H1 (cell line): ENCODE results near the gene MRPS31. TPM values are rescaled to one million over a fixed set of nuclear protein-coding genes. Genes with fewer than 3 reads are reported as not detected.

Source experiments
- CTCF ChIA-PET: fragments of 300-600 bp; sonication (Branson Sonifier 250); formaldehyde crosslinking; loops from one replicate; lab custom pipeline; 2021; ENCODE audit not compliant: partially characterized antibody; lab: Charles Lee
- POLR2A ChIA-PET: fragments of 300-600 bp; sonication (Branson Sonifier 250); formaldehyde crosslinking; loops from one replicate; lab custom pipeline; 2021; ENCODE audit warnings: inconsistent platforms; ENCODE audit not compliant: partially characterized antibody; lab: Charles Lee
- DNase-seq, 2 experiments: peaks; one replicate each; pipeline versions ENCODE4 v3.0.0 to v3.0.0-alpha.2; 2010 to 2022; ENCODE audit warnings: low spot score in 2 of 2, low read depth in 1 of 2, mixed read lengths in 1 of 2
- FAIRE-seq: peaks from 2 replicates; lab custom pipeline; 2011; peaks lifted over from hg19 to GRCh38; lab: Jason Lieb, UNC
- H2AFZ ChIP-seq: 2 replicates; pipeline ENCODE4 v1.8.1; 2012; ENCODE audit warnings: low read length, inconsistent platforms
- H2AK5ac ChIP-seq: 2 replicates; pipeline ENCODE4 v1.6.1; 2013; ENCODE audit warnings: low read depth, low read length
- H2BK120ac ChIP-seq: replicated peaks from 2 replicates; pipeline ENCODE3; 2013; ENCODE audit warnings: low read depth, low read length, inconsistent platforms
- H2BK12ac ChIP-seq: 2 replicates; pipeline ENCODE4 v1.6.1; 2013; ENCODE audit warnings: low read depth, low read length
- H2BK15ac ChIP-seq: 2 replicates; pipeline ENCODE4 v1.6.1; 2013; ENCODE audit warnings: low read length
- H2BK20ac ChIP-seq: 2 replicates; pipeline ENCODE4 v1.6.1; 2013; ENCODE audit warnings: low read length
- H2BK5ac ChIP-seq: 2 replicates; pipeline ENCODE4 v1.6.1; 2013; ENCODE audit warnings: low read depth, low read length
- H3K14ac ChIP-seq: 2 replicates; pipeline ENCODE4 v1.6.1; 2013; ENCODE audit warnings: inconsistent platforms; ENCODE audit not compliant: insufficient read length
- H3K18ac ChIP-seq: 2 replicates; pipeline ENCODE4 v1.6.1; 2013; ENCODE audit warnings: low read length; ENCODE audit errors: extremely low read depth
- H3K23ac ChIP-seq: 2 replicates; pipeline ENCODE4 v1.6.1; 2013; ENCODE audit warnings: inconsistent platforms; ENCODE audit not compliant: insufficient read length
- H3K23me2 ChIP-seq: 2 replicates; pipeline ENCODE4 v1.6.1; 2013; ENCODE audit warnings: low read depth, low read length
- H3K27ac ChIP-seq: 2 replicates; pipeline ENCODE4 v1.6.1; 2011; ENCODE audit warnings: low read depth, low read length, inconsistent platforms
- H3K27me3 ChIP-seq, 4 experiments: replicated peaks in 1 of 4; 1 replicate in 1 of 4; 2 replicates in 3 of 4; pipeline versions ENCODE4 v1.6.1 to v1.8.1; 2011 to 2013; ENCODE audit warnings: low read length in 3 of 4, mild to moderate bottlenecking in 3 of 4, inconsistent platforms in 2 of 4, mixed read lengths in 2 of 4, moderate library complexity in 1 of 4; ENCODE audit not compliant: control insufficient read depth in 3 of 4, insufficient read depth in 3 of 4; ENCODE audit errors: extremely low read depth in 1 of 4
- H3K36me3 ChIP-seq, 4 experiments: 2 replicates each; pipeline versions ENCODE4 v1.6.1 to v1.8.1; 2011 to 2013; ENCODE audit warnings: mild to moderate bottlenecking in 4 of 4, low read length in 3 of 4, moderate library complexity in 2 of 4, control low read depth in 1 of 4, inconsistent platforms in 1 of 4; ENCODE audit not compliant: insufficient read depth in 4 of 4, control insufficient read depth in 2 of 4
- H3K4ac ChIP-seq: replicated peaks from 2 replicates; pipeline ENCODE3; 2013; ENCODE audit warnings: low read length, low read depth, mixed read lengths, inconsistent platforms; ENCODE audit not compliant: insufficient read length
- H3K4me1 ChIP-seq, 4 experiments: replicated peaks in 1 of 4; 1 replicate in 1 of 4; 2 replicates in 3 of 4; pipeline versions ENCODE4 v1.6.1 to v1.8.1; 2011 to 2013; ENCODE audit warnings: low read length in 3 of 4, inconsistent platforms in 2 of 4, mixed read lengths in 1 of 4; ENCODE audit not compliant: insufficient read depth in 4 of 4, control insufficient read depth in 3 of 4
- H3K4me2 ChIP-seq, 2 experiments: 2 replicates each; pipeline versions ENCODE4 v1.6.1 to v1.8.1; 2011 to 2013; ENCODE audit warnings: low read depth in 2 of 2, low read length in 2 of 2, control low read depth in 1 of 2, inconsistent platforms in 1 of 2, mild to moderate bottlenecking in 1 of 2; ENCODE audit not compliant: insufficient read depth in 1 of 2
- H3K4me3 ChIP-seq, 4 experiments: fragments of 200-600, 300-600 bp in 1 of 4; sonication (generic), shearing (Covaris generic), sonication (Bioruptor Twin) in 1 of 4; 2 replicates each; pipeline versions ENCODE4 v1.5.1 to v1.8.1; 2011 to 2016; ENCODE audit warnings: low read length in 4 of 4, low read depth in 3 of 4, control low read depth in 2 of 4, inconsistent platforms in 2 of 4, mild to moderate bottlenecking in 2 of 4, mixed read lengths in 1 of 4, moderate library complexity in 1 of 4; ENCODE audit not compliant: insufficient read depth in 2 of 4; ENCODE audit errors: extremely low read depth in 1 of 4
- H3K56ac ChIP-seq: replicated peaks from 2 replicates; pipeline ENCODE3; 2013; ENCODE audit warnings: low read depth, mild to moderate bottlenecking, mixed read lengths, low read length, inconsistent platforms; ENCODE audit not compliant: insufficient read length
- H3K79me1 ChIP-seq: 2 replicates; pipeline ENCODE4 v1.6.1; 2013; ENCODE audit warnings: low read depth, low read length, control low read depth
- H3K79me2 ChIP-seq, 2 experiments: 2 replicates each; pipeline versions ENCODE4 v1.6.1 to v1.8.1; 2012 to 2013; ENCODE audit warnings: low read length in 2 of 2, mild to moderate bottlenecking in 2 of 2, inconsistent platforms in 1 of 2; ENCODE audit not compliant: insufficient read depth in 2 of 2, control insufficient read depth in 1 of 2
- H3K9ac ChIP-seq, 4 experiments: replicated peaks in 1 of 4; 1 replicate in 1 of 4; 2 replicates in 3 of 4; pipeline versions ENCODE4 v1.6.1 to v1.8.1; 2011 to 2013; ENCODE audit warnings: low read depth in 3 of 4, low read length in 3 of 4, control low read depth in 2 of 4, mild to moderate bottlenecking in 2 of 4, moderate library complexity in 2 of 4, inconsistent platforms in 1 of 4; ENCODE audit errors: extremely low read depth in 1 of 4
- H3K9me3 ChIP-seq, 2 experiments: 2 replicates each; pipeline versions ENCODE4 v1.6.1 to v1.8.1; 2012 to 2013; ENCODE audit warnings: mild to moderate bottlenecking in 2 of 2, moderate library complexity in 2 of 2, control low read depth in 1 of 2, inconsistent platforms in 1 of 2, low read depth in 1 of 2, low read length in 1 of 2, mixed read lengths in 1 of 2; ENCODE audit not compliant: insufficient read depth in 2 of 2
- H4K20me1 ChIP-seq, 2 experiments: replicated peaks in 1 of 2; 2 replicates each; pipeline versions ENCODE3 to v1.8.1; 2011 to 2013; ENCODE audit warnings: inconsistent platforms in 2 of 2, low read length in 2 of 2, mild to moderate bottlenecking in 1 of 2; ENCODE audit not compliant: insufficient read depth in 2 of 2, control insufficient read depth in 1 of 2
- H4K5ac ChIP-seq: 2 replicates; pipeline ENCODE4 v1.6.1; 2013; ENCODE audit warnings: low read length, low read depth, mixed read lengths, inconsistent platforms; ENCODE audit not compliant: insufficient read length
- H4K8ac ChIP-seq: 2 replicates; pipeline ENCODE4 v1.8.0; 2013; ENCODE audit warnings: mild to moderate bottlenecking, moderate library complexity, low read length, inconsistent platforms; ENCODE audit not compliant: insufficient read depth; ENCODE audit errors: extremely low read depth
- H4K91ac ChIP-seq: replicated peaks from 2 replicates; pipeline ENCODE3; 2013; ENCODE audit warnings: low read length, mixed read lengths, inconsistent platforms; ENCODE audit not compliant: insufficient read length
- CBX8 ChIP-seq: fragments of 300-800, 300-1000 bp; sonication (generic); IDR thresholded peaks from 2 replicates; pipeline ENCODE4 v1.7.1; 2016; ENCODE audit warnings: low read depth, low read length, borderline replicate concordance
- CHD1 ChIP-seq: IDR thresholded peaks from 2 replicates; pipeline ENCODE4 v1.6.1; 2012; ENCODE audit warnings: low read depth, low read length, improper control_type of control experiment
- HDAC6 ChIP-seq: IDR thresholded peaks from one replicate; pipeline ENCODE4 v1.7.1; 2012; ENCODE audit warnings: low read depth, mild to moderate bottlenecking, inconsistent platforms, low read length, moderate library complexity
- NANOG ChIP-seq: IDR thresholded peaks from 2 replicates; pipeline ENCODE4 v1.6.1; 2011; ENCODE audit warnings: low read length, low read depth, mild to moderate bottlenecking, inconsistent platforms; ENCODE audit not compliant: insufficient read depth, poor library complexity, severe bottlenecking
- RFX5 ChIP-seq: IDR thresholded peaks from 2 replicates; pipeline ENCODE4 v1.6.1; 2011; ENCODE audit warnings: low read depth, low read length, improper control_type of control experiment, borderline replicate concordance
- SP1 ChIP-seq: IDR thresholded peaks from 2 replicates; pipeline ENCODE4 v1.6.1; 2011; ENCODE audit warnings: low read depth, low read length
- TEAD4 ChIP-seq: IDR thresholded peaks from 2 replicates; pipeline ENCODE4 v1.6.1; 2012; ENCODE audit warnings: low read depth, low read length, inconsistent platforms, mixed read lengths
- WGBS, 2 experiments: shearing (Covaris generic) in 1 of 2; methylation state at CpG; one replicate each; pipeline versions ENCODE4 v1.1.6 to v1.1.7; 2013 to 2015; ENCODE audit warnings: low lambda C conversion rate in 2 of 2, mixed read lengths in 2 of 2, inconsistent platforms in 1 of 2, low coverage in 1 of 2, missing lambda C conversion rate in 1 of 2; ENCODE audit not compliant: insufficient replicate concordance in 2 of 2, insufficient coverage in 1 of 2, insufficient read length in 1 of 2; ENCODE audit errors: extremely low coverage in 1 of 2, missing lambda C conversion rate in 1 of 2; 5-methylcytosine and 5-hydroxymethylcytosine counted together
- polyA plus RNA-seq, 7 experiments: library from polyadenylated mRNA; depleted of rRNA in 3 of 7; stranded (reverse) in 5 of 7; unstranded in 2 of 7; fragments of >200 nt in 5 of 7; fragments of 200-250 nt in 2 of 7; gene quantifications; 1 replicate in 5 of 7; 2 replicates in 1 of 7; 4 replicates in 1 of 7; pipeline versions ENCODE4 v1.2.1 to v1.2.3, GENCODE V29; 2011 to 2013; ENCODE audit warnings: missing spikeins in 2 of 7, mixed read lengths in 2 of 7
- total RNA-seq: library from RNA; stranded (reverse); fragmentation: NEBNext Ultra II Directional; extraction: Animal tissue kit (Norgen Biotek cat#: 25700); gene quantifications from 2 replicates; pipeline ENCODE4 v1.2.1, GENCODE V29; 2021
- TF ChIP-seq, protein P1 (sequence below): IDR thresholded peaks from 2 replicates; pipeline ENCODE4 v1.6.1; 2011; ENCODE audit warnings: low read length, improper control_type of control experiment
- TF ChIP-seq, protein P2 (sequence below), 3 experiments: IDR thresholded peaks; 1 replicate in 2 of 3; 2 replicates in 1 of 3; pipeline versions ENCODE4 v1.5.1 to v1.6.1; 2011; ENCODE audit warnings: low read length in 3 of 3, mild to moderate bottlenecking in 3 of 3, inconsistent platforms in 2 of 3, low read depth in 1 of 3, moderate library complexity in 1 of 3; ENCODE audit not compliant: insufficient read depth in 1 of 3; ENCODE audit errors: control extremely low read depth in 1 of 3
- TF ChIP-seq, protein P3 (sequence below): IDR thresholded peaks from 2 replicates; pipeline ENCODE4 v1.6.1; 2011; ENCODE audit warnings: low read depth, mild to moderate bottlenecking, low read length; ENCODE audit not compliant: insufficient read depth

Gene MRPS31
- total and polyA plus RNA-seq, 2 of the 8 experiments (the other 6 are each of a cell fraction or from before 2014, with no cell fraction given): 13.6 to 33.3 TPM

DNA sequence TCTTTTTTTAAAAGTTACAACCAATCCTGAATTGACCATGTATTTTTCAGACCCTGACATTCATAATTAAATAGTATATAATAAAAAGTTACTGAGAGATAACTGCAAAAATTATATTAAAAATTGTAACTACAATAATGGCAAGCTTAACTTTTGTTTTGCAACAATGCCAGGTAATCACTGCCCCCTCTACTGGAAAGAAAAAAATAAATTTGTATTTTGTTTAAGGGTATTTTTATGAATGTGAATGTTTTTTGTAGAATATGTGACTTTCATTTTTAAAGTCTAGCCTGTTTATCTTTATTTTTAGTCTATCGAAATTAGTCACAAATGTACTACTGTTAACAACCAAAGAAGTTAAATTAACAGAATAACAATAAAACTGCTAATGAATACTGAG lies 21.7 kb downstream of the MRPS31 start:
- FAIRE-seq: no peak
- H3K27me3 ChIP-seq: peaks cover 0 to 1% (median 0%) of the 10 kb centered on the region in 4 experiments; a peak in 1 of 7 replicates

More for the DNA sequence above, 21.7 kb downstream of the MRPS31 start:
- Histone ChIP-seq H3K23me2 (no peaks in the 10 kb centered on the region), H2BK20ac (no peak overlapping the region), H2BK15ac (no peak overlapping the region), H2AFZ (no peak overlapping the region), H2BK120ac (no peak overlapping the region), H3K18ac (no peak overlapping the region), H3K4me2 (no peak overlapping the region), H4K5ac (no peak overlapping the region), H3K79me1 (no peaks in the 10 kb centered on the region), H2AK5ac (no peak overlapping the region), H3K4me3 (no peak overlapping the region), H3K56ac (no peak overlapping the region), H4K91ac (no peak overlapping the region), H3K79me2 (no peaks in the 10 kb centered on the region), H3K14ac (no peak overlapping the region), H4K20me1 (no peaks in the 10 kb centered on the region), H3K9ac (no peak overlapping the region), H3K27ac (no peak overlapping the region), H2BK12ac (no peak overlapping the region), H3K9me3 (no peaks in the 10 kb centered on the region), H3K23ac (no peak overlapping the region), H4K8ac (no peak overlapping the region), H2BK5ac (no peak overlapping the region), H3K4me1 (no peaks in the 10 kb centered on the region), H3K36me3 (peaks cover 0 to 29% (median 6%) of the 10 kb centered on the region in 4 experiments; a peak in 5 of 8 replicates), H3K4ac (no peak overlapping the region)
- ChIA-PET CTCF (interaction anchor here (0.6 to 1.5 kb wide), 3 partner anchors 14 to 98 kb away, joined by 3 read pairs; no protein-coding TSS in a partner anchor), POLR2A (no interaction called here)
- no peak for DNase-seq
- WGBS, 2 experiments: 74% methylated on average over 1 of the region's 1 CpG; no CpG with 5 or more reads in 1 of the 2 experiments
- TF ChIP-seq, protein P1, sequence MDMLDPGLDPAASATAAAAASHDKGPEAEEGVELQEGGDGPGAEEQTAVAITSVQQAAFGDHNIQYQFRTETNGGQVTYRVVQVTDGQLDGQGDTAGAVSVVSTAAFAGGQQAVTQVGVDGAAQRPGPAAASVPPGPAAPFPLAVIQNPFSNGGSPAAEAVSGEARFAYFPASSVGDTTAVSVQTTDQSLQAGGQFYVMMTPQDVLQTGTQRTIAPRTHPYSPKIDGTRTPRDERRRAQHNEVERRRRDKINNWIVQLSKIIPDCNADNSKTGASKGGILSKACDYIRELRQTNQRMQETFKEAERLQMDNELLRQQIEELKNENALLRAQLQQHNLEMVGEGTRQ: no peak
- TF ChIP-seq, protein P2, sequence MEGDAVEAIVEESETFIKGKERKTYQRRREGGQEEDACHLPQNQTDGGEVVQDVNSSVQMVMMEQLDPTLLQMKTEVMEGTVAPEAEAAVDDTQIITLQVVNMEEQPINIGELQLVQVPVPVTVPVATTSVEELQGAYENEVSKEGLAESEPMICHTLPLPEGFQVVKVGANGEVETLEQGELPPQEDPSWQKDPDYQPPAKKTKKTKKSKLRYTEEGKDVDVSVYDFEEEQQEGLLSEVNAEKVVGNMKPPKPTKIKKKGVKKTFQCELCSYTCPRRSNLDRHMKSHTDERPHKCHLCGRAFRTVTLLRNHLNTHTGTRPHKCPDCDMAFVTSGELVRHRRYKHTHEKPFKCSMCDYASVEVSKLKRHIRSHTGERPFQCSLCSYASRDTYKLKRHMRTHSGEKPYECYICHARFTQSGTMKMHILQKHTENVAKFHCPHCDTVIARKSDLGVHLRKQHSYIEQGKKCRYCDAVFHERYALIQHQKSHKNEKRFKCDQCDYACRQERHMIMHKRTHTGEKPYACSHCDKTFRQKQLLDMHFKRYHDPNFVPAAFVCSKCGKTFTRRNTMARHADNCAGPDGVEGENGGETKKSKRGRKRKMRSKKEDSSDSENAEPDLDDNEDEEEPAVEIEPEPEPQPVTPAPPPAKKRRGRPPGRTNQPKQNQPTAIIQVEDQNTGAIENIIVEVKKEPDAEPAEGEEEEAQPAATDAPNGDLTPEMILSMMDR (IDR thresholded peaks at IDR 0.05; ENCODE audit: control extremely low read depth in 1 of 3, insufficient read depth in 1 of 3, low read depth in 1 of 3, low read length in 3 of 3): no peak
- no peak for TF ChIP-seq RFX5
- TF ChIP-seq TEAD4: no peak
- TF ChIP-seq CHD1: no peak
- no peak for TF ChIP-seq HDAC6
- TF ChIP-seq CBX8: no peak
- no peak for TF ChIP-seq NANOG
- TF ChIP-seq, protein P3, sequence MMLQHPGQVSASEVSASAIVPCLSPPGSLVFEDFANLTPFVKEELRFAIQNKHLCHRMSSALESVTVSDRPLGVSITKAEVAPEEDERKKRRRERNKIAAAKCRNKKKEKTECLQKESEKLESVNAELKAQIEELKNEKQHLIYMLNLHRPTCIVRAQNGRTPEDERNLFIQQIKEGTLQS: no peak
- TF ChIP-seq SP1: no peak
